WI38 (cell line): ENCODE measurements around the gene PCNP.
"Not testable (repeated sequence)": the region's sequence is repeated elsewhere in the genome, so short reads cannot be mapped to it uniquely, and the experiment has no call there.

Experiments
- H3K4me3 ChIP-seq: 2 replicates; pipeline ENCODE4 v1.5.1; 2011; ENCODE audit warnings: low read depth, mild to moderate bottlenecking, control low read depth, low read length
- TF ChIP-seq, protein P1 (sequence below): IDR thresholded peaks from 2 replicates; pipeline ENCODE4 v1.5.1; 2012; ENCODE audit warnings: low read depth, mild to moderate bottlenecking, control low read depth, low read length

PCNP gene

DNA sequence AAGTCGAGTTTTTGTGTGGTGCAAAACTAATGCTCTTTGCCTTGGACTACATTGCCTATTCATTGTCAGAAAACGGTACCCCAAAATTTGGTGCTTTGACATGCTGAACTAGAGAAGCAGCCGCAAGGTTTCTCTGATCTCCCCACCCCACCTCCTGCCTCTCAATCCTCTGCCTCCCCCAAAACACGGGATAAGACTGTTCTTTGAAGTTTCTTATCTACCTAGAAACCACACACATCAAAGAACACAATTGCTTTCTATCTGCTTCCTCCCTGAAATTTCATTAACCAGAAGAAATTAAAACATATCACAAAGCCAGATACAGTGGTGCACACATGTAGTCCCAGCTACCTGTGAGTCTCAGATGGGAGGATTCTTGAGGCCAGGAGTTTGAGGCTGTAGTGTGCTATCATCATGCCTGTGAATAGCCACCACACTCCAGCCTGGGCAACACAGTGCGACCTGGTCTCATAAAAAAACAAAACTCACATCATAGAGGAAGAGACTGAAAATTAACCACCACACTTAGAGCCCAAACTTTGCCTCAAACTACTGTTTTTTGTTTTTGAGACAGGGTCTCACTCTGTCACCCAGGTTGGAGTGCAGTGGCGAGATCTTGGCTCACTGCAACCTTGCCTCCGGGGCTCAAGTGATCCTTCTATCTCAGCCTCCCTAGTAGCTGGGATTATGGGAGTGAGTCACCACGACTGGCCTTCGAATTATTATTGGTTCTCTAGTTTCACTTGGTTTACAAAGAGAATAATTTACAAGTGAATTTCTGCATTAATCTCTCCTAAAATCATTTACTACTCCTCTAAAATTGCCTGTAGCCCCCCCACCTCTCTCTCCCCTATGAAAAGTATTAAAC lies 2.7 kb upstream of the PCNP start:
- TF ChIP-seq, protein P1, sequence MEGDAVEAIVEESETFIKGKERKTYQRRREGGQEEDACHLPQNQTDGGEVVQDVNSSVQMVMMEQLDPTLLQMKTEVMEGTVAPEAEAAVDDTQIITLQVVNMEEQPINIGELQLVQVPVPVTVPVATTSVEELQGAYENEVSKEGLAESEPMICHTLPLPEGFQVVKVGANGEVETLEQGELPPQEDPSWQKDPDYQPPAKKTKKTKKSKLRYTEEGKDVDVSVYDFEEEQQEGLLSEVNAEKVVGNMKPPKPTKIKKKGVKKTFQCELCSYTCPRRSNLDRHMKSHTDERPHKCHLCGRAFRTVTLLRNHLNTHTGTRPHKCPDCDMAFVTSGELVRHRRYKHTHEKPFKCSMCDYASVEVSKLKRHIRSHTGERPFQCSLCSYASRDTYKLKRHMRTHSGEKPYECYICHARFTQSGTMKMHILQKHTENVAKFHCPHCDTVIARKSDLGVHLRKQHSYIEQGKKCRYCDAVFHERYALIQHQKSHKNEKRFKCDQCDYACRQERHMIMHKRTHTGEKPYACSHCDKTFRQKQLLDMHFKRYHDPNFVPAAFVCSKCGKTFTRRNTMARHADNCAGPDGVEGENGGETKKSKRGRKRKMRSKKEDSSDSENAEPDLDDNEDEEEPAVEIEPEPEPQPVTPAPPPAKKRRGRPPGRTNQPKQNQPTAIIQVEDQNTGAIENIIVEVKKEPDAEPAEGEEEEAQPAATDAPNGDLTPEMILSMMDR, result no peak

DNA sequence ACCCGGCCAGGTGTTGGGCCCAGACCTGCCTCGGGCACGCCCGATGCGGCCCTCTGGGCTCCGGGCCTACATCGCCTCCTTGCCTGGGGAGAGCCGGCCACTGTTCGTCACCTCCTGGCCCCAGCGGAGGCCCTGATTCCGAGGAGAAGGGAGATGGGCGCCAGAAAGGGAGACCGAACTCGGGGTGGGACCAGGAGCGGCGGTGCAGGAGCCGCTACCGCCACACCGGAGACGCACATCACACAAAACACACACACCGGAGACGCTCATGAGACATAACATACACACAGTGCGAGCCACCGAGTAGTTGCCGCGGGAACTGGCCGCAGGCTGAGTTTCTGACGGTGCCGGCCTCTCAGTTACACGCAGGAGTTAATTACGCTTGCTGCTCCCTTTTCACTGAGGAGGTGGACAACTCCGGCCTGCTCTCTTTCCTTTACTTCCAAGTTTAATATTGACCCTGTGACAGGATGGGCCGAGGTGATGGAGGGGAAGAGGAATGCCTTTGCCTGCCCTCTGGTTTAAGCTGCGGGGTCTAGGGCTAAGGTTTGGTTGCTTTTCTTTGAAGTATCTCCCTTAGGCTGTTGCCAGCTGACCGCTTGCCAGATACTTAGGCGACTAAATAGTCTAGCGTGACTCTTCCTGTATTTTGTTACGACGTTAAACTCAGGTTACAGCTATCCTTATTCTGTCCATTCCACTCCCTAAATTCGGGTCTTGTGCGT lies 570 bp downstream of the PCNP start:
- TF ChIP-seq, protein P1, result no peak
- H3K4me3 ChIP-seq, result peak overlapping the region; percentile 77

More for the DNA sequence above, 2.7 kb upstream of the PCNP start:
- H3K4me3 ChIP-seq, result no peak overlapping the region

DNA sequence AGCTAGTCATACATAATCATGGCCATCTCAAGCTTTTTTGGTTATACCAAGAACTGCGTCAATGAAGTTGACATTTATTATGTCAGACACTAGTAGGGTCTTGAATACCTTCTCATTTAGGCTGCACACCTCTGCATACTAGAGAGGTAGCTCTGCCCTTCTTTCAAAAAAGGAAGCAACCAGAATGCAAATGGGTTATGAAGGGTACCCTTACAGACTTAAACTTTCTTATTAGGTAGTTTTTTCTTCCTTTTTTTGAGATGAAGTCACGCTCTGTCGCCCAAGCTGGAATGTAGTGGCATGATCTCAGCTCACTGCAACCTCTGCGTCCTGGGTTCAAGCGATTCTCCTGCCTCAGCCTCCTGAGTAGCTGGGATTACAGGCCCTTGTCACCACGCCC lies 3.3 kb downstream of the PCNP start:
- H3K4me3 ChIP-seq, result no peak overlapping the region
- TF ChIP-seq, protein P1, result no peak

DNA sequence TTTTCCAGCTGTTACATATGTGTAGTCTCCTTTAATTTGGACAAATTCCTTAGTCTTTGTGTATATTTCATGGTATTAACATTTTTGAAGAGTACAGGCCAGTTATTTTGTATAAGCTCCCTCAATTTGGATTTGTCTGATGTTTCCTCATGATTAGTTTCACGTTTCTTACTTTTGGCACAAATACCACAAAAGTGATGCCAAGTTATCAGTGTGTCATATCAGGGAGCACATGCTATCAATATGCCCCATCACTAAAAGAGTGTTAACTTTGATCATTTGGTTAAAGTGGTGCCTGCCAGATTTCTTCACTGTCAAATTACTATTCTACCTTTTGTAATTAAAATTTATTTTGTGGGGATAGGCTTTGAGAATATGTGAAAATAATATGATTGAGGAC lies 14.6 kb downstream of the PCNP start:
- TF ChIP-seq, protein P1, result no peak
- H3K4me3 ChIP-seq, result no peak overlapping the region

DNA sequence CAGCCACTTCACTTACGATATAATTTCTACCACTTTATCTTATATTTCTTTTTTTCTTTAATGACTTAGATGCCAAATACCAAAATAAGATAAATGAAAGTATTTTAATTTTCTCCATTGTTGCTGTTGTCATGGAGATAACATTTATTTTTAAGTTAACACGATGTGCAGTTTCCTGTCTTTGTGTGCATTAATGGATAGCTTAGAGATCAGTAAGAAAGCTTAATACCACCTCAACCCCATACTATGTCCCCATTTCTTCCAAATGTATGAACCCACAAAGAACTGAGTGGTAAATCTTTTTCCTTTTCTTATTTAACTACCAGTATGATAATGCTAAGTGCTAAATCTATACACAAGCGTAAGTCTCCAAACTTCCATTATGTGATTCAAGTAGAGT lies 17.1 kb downstream of the PCNP start:
- TF ChIP-seq, protein P1, result no peak
- H3K4me3 ChIP-seq, result no peak overlapping the region

DNA sequence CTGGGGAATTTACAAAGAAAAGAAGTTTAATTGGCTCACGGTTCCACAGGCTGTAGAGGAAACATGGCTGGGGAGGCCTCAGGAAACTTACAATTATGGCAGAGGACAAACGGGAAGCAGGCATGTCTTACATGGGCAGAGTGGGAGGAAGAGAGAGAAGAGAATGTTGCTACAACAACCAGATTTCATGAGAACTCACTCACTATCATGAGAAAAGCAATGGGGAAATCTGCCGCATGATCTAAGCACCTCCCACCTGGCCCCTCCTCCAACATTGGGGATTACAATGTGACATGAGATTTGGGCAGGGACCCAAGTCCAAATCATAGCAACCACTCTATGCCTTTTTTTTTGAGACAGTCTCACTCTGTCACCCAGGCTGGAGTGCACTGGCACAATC lies 28.8 kb downstream of the PCNP start:
- TF ChIP-seq, protein P1, result no peak
- H3K4me3 ChIP-seq, result no peak overlapping the region

DNA sequence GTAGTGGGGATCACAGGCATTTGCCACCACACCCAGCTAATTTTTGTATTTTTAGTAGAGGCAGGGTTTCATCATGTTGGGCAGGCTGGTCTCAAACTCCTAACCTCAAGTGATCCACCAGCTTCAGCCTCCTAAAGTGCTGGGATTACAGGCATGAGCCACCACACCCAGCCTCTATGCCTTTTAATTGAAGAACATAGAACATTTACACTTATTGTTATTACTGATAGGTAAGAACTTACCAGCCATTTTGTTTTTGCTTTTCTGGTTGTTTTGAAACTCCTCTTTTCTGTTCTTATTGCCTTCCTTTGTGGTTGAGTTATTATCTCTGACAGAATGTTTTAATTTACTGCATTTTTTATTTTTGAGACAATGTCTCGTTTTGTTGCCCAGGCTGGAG lies 29.2 kb downstream of the PCNP start:
- TF ChIP-seq, protein P1, result no peak
- H3K4me3 ChIP-seq, result no peak overlapping the region

DNA sequence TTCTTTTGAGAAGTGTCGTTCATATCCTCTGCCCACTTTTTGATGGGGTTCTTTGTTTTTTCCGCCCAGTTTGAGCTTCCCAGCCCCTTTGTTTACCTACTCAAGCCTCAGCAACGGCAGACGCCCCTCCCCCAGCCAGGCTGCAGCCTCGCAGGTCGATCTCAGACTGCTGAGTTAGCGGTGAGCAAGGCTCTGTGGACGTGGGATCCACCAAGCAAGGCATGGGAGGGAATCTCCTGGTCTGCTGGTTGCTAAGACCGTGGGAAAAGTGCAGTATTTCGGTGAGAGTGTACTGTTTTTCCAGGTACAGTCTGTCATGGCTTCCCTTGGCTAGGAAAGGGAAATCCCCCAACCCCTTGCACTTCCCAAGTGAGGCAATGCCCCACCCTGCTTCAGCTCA lies 31.4 kb downstream of the PCNP start:
- H3K4me3 ChIP-seq, result not testable (repeated sequence)
